Stimulated activated naive CD4-positive, alpha-beta T cell (primary cell): ENCODE data around the gene NDN.

Experiments
- DNase-seq, 6 experiments: peaks; one replicate each; lab custom pipeline; 2025; lab: John Stamatoyannopoulos, UW

Gene NDN

GRCh38 chr15:23642413-23643044, 44.6 kb downstream of the NDN start:
- DNase-seq, result peak in 2 of 6 experiments; percentile 4 to 23
